Gastrocnemius medialis (tissue), 4 donors: ENCODE results near the gene IL17RA. TPM values are rescaled to one million over a fixed set of nuclear protein-coding genes. Genes with fewer than 3 reads are reported as not detected.

Experiments used
- ATAC-seq, 2 donors: fragments of 150-250 bp; one replicate each; pipeline ENCODE4 v1.9.1; 2016
- DNase-seq, 2 donors: peaks; one replicate each; pipeline ENCODE4 v3.0.0-alpha.2; 2019
- H3K27ac ChIP-seq, 4 donors: fragments of 200-600 bp; sonication (generic); 1 replicate in 1 of 4; 2 replicates in 3 of 4; pipeline ENCODE4 v1.5.1; 2016 to 2018; ENCODE audit warnings: mild to moderate bottlenecking in 2 of 4, moderate library complexity in 1 of 4
- H3K27me3 ChIP-seq, 3 donors: fragments of 200-600 bp; sonication (generic) in 2 of 3; 1 replicate in 1 of 3; 2 replicates in 2 of 3; pipeline versions ENCODE4 v1.5.1 to v1.6.0; 2016 to 2019; ENCODE audit warnings: mild to moderate bottlenecking in 1 of 3, moderate library complexity in 1 of 3
- H3K36me3 ChIP-seq, 2 donors: fragments of 200-600 bp; sonication (generic) in 1 of 2; one replicate each; pipeline ENCODE4 v1.5.1; 2017 to 2018
- H3K4me1 ChIP-seq, 2 donors: fragments of 200-600 bp; sonication (generic) in 1 of 2; one replicate each; pipeline ENCODE4 v1.5.1; 2016 to 2017; ENCODE audit warnings: mild to moderate bottlenecking in 2 of 2
- H3K4me3 ChIP-seq, 4 donors: fragments of 200-600 bp; sonication (generic) in 3 of 4; 1 replicate in 1 of 4; 2 replicates in 3 of 4; pipeline ENCODE4 v1.5.1; 2016 to 2019; ENCODE audit warnings: mild to moderate bottlenecking in 2 of 4
- H3K9me3 ChIP-seq, 3 donors: fragments of 200-600 bp; sonication (generic) in 2 of 3; 1 replicate in 1 of 3; 2 replicates in 2 of 3; pipeline ENCODE4 v1.5.1; 2016 to 2019
- CTCF ChIP-seq, 5 experiments: fragments of 450-650 bp in 3 of 5; fragments of 200-600 bp in 2 of 5; sonication (generic) in 2 of 5; IDR thresholded peaks in 4 of 5; conservative IDR thresholded peaks in 1 of 5; 1 replicate in 4 of 5; 2 replicates in 1 of 5; pipeline ENCODE4 v1.5.1; 2016 to 2019; ENCODE audit warnings: antibody characterized with exemption in 5 of 5, mild to moderate bottlenecking in 3 of 5, moderate library complexity in 3 of 5
- POLR2A ChIP-seq, 2 donors: fragments of 450-650 bp; IDR thresholded peaks; one replicate each; pipeline ENCODE4 v1.6.1; 2017; ENCODE audit warnings: antibody characterized with exemption in 2 of 2, mild to moderate bottlenecking in 2 of 2, moderate library complexity in 2 of 2
- in situ Hi-C, 4 donors: fragments of 200-750 bp; cut with MboI; loops; one replicate each; pipeline versions ENCODE4 v1.15.0 to v1.8.0; 2017; ENCODE audit warnings: low sequenced_read_pairs in 4 of 4
- intact Hi-C: fragments of 100-400 bp; cut with DNase I; formaldehyde crosslinking; loops from one replicate; pipeline ENCODE4 v1.15.1; 2023; ENCODE audit warnings: low total_unique reads
- total RNA-seq, 4 donors: library from RNA; depleted of rRNA; stranded (reverse); fragments of >200 nt; gene quantifications; one replicate each; pipeline versions ENCODE4 v1.1.0 to v1.2.3, GENCODE V29; 2016

IL17RA gene
- total RNA-seq, 4 donors from 2014 or later, result 1.4 to 3.9 (median 3.6) TPM

- no peak for TF ChIP-seq CTCF (IDR thresholded peaks at IDR 0.05 in 4 of 5, conservative IDR thresholded peaks at IDR 0.05 in 1 of 5)
- no peak for TF ChIP-seq POLR2A (IDR thresholded peaks at IDR 0.05)
- intact Hi-C loops, result no loop called here
- Histone ChIP-seq H3K9me3 (no peaks in the 10 kb centered on the region), H3K36me3 (no peaks in the 10 kb centered on the region), H3K4me1 (peaks cover 12 to 14% of the 10 kb centered on the region in 2 donors), H3K27me3 (no peaks in the 10 kb centered on the region), H3K27ac (no peak overlapping the region), H3K4me3 (no peak overlapping the region)
- DNase-seq, result no peak
- no peak for ATAC-seq
- in situ Hi-C loops, result no loop called here
Measured at GRCh38 chr22:17130199-17130598, 45.4 kb downstream of the IL17RA start.

- no peak for DNase-seq
- no peaks in the 10 kb centered on the region for H3K27me3 ChIP-seq
- no peaks in the 10 kb centered on the region for H3K36me3 ChIP-seq
- intact Hi-C loops, result no loop called here
- peaks cover 12 to 15% of the 10 kb centered on the region in 2 donors for H3K4me1 ChIP-seq
- in situ Hi-C loops, result no loop called here
- peak; percentile 74 to 75 for ATAC-seq
- no peaks in the 10 kb centered on the region for H3K9me3 ChIP-seq
- H3K27ac ChIP-seq, result peak overlapping the region; percentile 63 to 75 (median 71)
- TF ChIP-seq CTCF (IDR thresholded peaks at IDR 0.05 in 4 of 5, conservative IDR thresholded peaks at IDR 0.05 in 1 of 5) (peak in 2 of 5 experiments; percentile 21 to 29), POLR2A (IDR thresholded peaks at IDR 0.05) (no peak)
- H3K4me3 ChIP-seq, result peak overlapping the region in 1 of 4 donors; percentile 13
Measured at GRCh38 chr22:17131686-17132085, 46.9 kb downstream of the IL17RA start.

- Histone ChIP-seq H3K4me3 (peak overlapping the region in 1 of 4 donors; percentile 13), H3K9me3 (no peaks in the 10 kb centered on the region), H3K27ac (peak overlapping the region; percentile 63 to 75 (median 71)), H3K4me1 (peaks cover 12 to 19% of the 10 kb centered on the region in 2 donors), H3K27me3 (no peaks in the 10 kb centered on the region), H3K36me3 (peaks cover 0 to 2% of the 10 kb centered on the region in 2 donors)
- intact Hi-C loops (no loop called here), in situ Hi-C loops (no loop called here)
- no peak for TF ChIP-seq CTCF (IDR thresholded peaks at IDR 0.05 in 4 of 5, conservative IDR thresholded peaks at IDR 0.05 in 1 of 5)
- TF ChIP-seq POLR2A (IDR thresholded peaks at IDR 0.05), result no peak
- ATAC-seq, result peak; percentile 95 to 96
- peak; percentile 42 to 66 for DNase-seq
Measured at GRCh38 chr22:17132112-17132511, 47.3 kb downstream of the IL17RA start.

GRCh38 chr22:17133137-17133536 is 48.3 kb downstream of the IL17RA start:
- TF ChIP-seq CTCF (IDR thresholded peaks at IDR 0.05 in 4 of 5, conservative IDR thresholded peaks at IDR 0.05 in 1 of 5), result no peak
- TF ChIP-seq POLR2A (IDR thresholded peaks at IDR 0.05), result no peak
- Histone ChIP-seq H3K27me3 (no peaks in the 10 kb centered on the region), H3K9me3 (no peaks in the 10 kb centered on the region), H3K4me3 (no peak overlapping the region), H3K4me1 (peaks cover 12 to 23% of the 10 kb centered on the region in 2 donors), H3K36me3 (peaks cover 0 to 12% of the 10 kb centered on the region in 2 donors), H3K27ac (peak overlapping the region in 3 of 4 donors; percentile 69 to 75 (median 73))
- in situ Hi-C loops, result no loop called here
- intact Hi-C loops, result no loop called here
- DNase-seq (peak in 1 of 2 donors; percentile 46), ATAC-seq (peak in 1 of 2 donors; percentile 42)
